Measurements from ENCODE around the gene UNC13A. TPM values are rescaled to one million over a fixed set of nuclear protein-coding genes. Genes with fewer than 3 reads are reported as not detected.
A peak's percentile ranks its signal among the peaks of the same experiment; 100 is the strongest.

Gene UNC13A
- total RNA-seq, 1 experiment from 2014 or later = 22.2 TPM

DNA sequence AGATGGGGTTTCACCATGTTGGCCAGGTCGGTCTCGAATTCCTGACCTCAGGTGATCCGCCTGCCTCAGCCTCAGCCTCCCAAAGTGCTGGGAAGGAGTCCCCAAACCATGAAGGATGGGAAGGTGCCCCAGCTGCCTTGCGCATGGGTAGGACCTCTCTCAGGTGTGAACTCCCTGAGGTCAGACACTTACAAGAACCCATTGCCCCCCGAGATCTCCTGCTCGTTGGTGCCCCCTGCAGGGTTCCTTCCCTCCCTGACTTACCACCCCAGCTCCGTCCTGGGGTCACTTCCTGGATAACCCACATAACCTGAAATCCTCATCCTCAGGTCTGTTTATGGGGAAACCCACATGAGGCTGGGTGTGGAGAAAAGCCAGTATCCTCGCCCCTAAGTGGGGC, 41.7 kb downstream of the UNC13A start:
- no peak overlapping the region for H3K4me3 Mint-ChIP-seq
- H3K9ac ChIP-seq (ENCODE audit: extremely low read depth, insufficient read length, low read length) = no peak overlapping the region
- H3K27ac ChIP-seq (ENCODE audit: insufficient read length, low read depth, low read length) = no peak overlapping the region
- H4K20me1 ChIP-seq (ENCODE audit: control insufficient read depth, insufficient read depth, insufficient read length) = no peaks in the 10 kb centered on the region
- no peak overlapping the region for H2AK5ac ChIP-seq (ENCODE audit: insufficient read length, low read length)
- H3K27ac Mint-ChIP-seq = no peak overlapping the region
- H4K5ac ChIP-seq (ENCODE audit: insufficient read length, low read depth, low read length) = no peak overlapping the region
- no peak overlapping the region for H3T11ph ChIP-seq (ENCODE audit: low read length)
- no peak for DNase-seq
- H2BK15ac ChIP-seq (ENCODE audit: low read depth, low read length) = no peak overlapping the region
- no peak overlapping the region for H3K4me2 ChIP-seq (ENCODE audit: insufficient read depth, insufficient read length, low read length)
- H3K79me1 ChIP-seq (ENCODE audit: insufficient read depth, low read depth, low read length, poor library complexity, severe bottlenecking) = no peaks in the 10 kb centered on the region
- H3K18ac ChIP-seq (ENCODE audit: insufficient read length, low read depth, low read length) = no peak overlapping the region
- no peak overlapping the region for H4K91ac ChIP-seq (ENCODE audit: insufficient read length, low read depth, low read length)
- no peaks in the 10 kb centered on the region for H3K23me2 ChIP-seq (ENCODE audit: insufficient read length, low read depth, low read length, poor library complexity, severe bottlenecking)
- no CpG with 5 or more reads among the region's 8 CpGs for WGBS (ENCODE audit: extremely low coverage, insufficient read length, low lambda C conversion rate)
- H3K27me3 Mint-ChIP-seq (ENCODE audit: low read depth) = no peaks in the 10 kb centered on the region; the same call in 1 of the 2 replicates
- no peaks in the 10 kb centered on the region for H3K4me1 ChIP-seq (ENCODE audit: insufficient read depth, low read length)
- no peak overlapping the region for H2AFZ ChIP-seq (ENCODE audit: low read length)
- no peak overlapping the region for H3K23ac ChIP-seq (ENCODE audit: insufficient read length, low read depth, low read length)
- H3K27me3 ChIP-seq (ENCODE audit: insufficient read depth, low read length) = no peaks in the 10 kb centered on the region
- no peak overlapping the region for H4K8ac ChIP-seq (replicated peaks; ENCODE audit: insufficient read length, low read depth, low read length)
- TF ChIP-seq, protein P1, sequence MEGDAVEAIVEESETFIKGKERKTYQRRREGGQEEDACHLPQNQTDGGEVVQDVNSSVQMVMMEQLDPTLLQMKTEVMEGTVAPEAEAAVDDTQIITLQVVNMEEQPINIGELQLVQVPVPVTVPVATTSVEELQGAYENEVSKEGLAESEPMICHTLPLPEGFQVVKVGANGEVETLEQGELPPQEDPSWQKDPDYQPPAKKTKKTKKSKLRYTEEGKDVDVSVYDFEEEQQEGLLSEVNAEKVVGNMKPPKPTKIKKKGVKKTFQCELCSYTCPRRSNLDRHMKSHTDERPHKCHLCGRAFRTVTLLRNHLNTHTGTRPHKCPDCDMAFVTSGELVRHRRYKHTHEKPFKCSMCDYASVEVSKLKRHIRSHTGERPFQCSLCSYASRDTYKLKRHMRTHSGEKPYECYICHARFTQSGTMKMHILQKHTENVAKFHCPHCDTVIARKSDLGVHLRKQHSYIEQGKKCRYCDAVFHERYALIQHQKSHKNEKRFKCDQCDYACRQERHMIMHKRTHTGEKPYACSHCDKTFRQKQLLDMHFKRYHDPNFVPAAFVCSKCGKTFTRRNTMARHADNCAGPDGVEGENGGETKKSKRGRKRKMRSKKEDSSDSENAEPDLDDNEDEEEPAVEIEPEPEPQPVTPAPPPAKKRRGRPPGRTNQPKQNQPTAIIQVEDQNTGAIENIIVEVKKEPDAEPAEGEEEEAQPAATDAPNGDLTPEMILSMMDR (conservative IDR thresholded peaks at IDR 0.05) = peak; percentile 51
- H2BK120ac ChIP-seq (ENCODE audit: low read depth, low read length, poor library complexity, severe bottlenecking) = no peak overlapping the region
- H3K4ac ChIP-seq (ENCODE audit: low read depth, low read length) = no peak overlapping the region
- H3K4me1 Mint-ChIP-seq = peaks cover 0 to 9% of the 10 kb centered on the region in 2 experiments; a peak in 2 of 4 replicates
- H2BK20ac ChIP-seq (ENCODE audit: low read depth, low read length, poor library complexity, severe bottlenecking) = no peak overlapping the region
- no peaks in the 10 kb centered on the region for H3K9me3 ChIP-seq (ENCODE audit: control insufficient read depth, low read depth, low read length)
- H2BK12ac ChIP-seq (ENCODE audit: insufficient read length, low read depth, low read length) = no peak overlapping the region
- H3K9me3 Mint-ChIP-seq = no peaks in the 10 kb centered on the region
- peaks cover 20 to 42% (median 33%) of the 10 kb centered on the region in 3 experiments; a peak in 6 of 7 replicates for H3K36me3 Mint-ChIP-seq (ENCODE audit: insufficient read depth in 1 of 3, low read depth in 3 of 3)
- no peak overlapping the region for H3K56ac ChIP-seq (ENCODE audit: insufficient read length, low read depth, low read length)
- H3K79me2 ChIP-seq (ENCODE audit: insufficient read depth, low read length) = no peaks in the 10 kb centered on the region
- H3K14ac ChIP-seq (ENCODE audit: insufficient read depth, low read length) = no peak overlapping the region
- H2BK5ac ChIP-seq (ENCODE audit: insufficient read length, low read length) = no peak overlapping the region

All from H9 (cell line).